ENCODE results near the gene KCNJ16. TPM values are rescaled to one million over a fixed set of nuclear protein-coding genes. Genes with fewer than 3 reads are reported as not detected.

KCNJ16 gene
- total RNA-seq, 1 donor from 2014 or later, result not detected

- Histone ChIP-seq H3K27me3 (ENCODE audit: control insufficient read depth, insufficient read depth, low read length) (no peaks in the 10 kb centered on the region), H3K4me3 (ENCODE audit: low read depth, low read length) (no peak overlapping the region), H3K36me3 (ENCODE audit: control insufficient read depth, insufficient read depth, low read length) (no peaks in the 10 kb centered on the region)
- TF ChIP-seq, protein P1, sequence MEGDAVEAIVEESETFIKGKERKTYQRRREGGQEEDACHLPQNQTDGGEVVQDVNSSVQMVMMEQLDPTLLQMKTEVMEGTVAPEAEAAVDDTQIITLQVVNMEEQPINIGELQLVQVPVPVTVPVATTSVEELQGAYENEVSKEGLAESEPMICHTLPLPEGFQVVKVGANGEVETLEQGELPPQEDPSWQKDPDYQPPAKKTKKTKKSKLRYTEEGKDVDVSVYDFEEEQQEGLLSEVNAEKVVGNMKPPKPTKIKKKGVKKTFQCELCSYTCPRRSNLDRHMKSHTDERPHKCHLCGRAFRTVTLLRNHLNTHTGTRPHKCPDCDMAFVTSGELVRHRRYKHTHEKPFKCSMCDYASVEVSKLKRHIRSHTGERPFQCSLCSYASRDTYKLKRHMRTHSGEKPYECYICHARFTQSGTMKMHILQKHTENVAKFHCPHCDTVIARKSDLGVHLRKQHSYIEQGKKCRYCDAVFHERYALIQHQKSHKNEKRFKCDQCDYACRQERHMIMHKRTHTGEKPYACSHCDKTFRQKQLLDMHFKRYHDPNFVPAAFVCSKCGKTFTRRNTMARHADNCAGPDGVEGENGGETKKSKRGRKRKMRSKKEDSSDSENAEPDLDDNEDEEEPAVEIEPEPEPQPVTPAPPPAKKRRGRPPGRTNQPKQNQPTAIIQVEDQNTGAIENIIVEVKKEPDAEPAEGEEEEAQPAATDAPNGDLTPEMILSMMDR (IDR thresholded peaks at IDR 0.05; ENCODE audit: insufficient read depth, low read length, severe bottlenecking), result no peak
- FAIRE-seq, result no peak
- DNase-seq (ENCODE audit: low read depth), result no peak
Measured at GRCh38 chr17:70071620-70072019, 3.4 kb upstream of the KCNJ16 start.

DNA sequence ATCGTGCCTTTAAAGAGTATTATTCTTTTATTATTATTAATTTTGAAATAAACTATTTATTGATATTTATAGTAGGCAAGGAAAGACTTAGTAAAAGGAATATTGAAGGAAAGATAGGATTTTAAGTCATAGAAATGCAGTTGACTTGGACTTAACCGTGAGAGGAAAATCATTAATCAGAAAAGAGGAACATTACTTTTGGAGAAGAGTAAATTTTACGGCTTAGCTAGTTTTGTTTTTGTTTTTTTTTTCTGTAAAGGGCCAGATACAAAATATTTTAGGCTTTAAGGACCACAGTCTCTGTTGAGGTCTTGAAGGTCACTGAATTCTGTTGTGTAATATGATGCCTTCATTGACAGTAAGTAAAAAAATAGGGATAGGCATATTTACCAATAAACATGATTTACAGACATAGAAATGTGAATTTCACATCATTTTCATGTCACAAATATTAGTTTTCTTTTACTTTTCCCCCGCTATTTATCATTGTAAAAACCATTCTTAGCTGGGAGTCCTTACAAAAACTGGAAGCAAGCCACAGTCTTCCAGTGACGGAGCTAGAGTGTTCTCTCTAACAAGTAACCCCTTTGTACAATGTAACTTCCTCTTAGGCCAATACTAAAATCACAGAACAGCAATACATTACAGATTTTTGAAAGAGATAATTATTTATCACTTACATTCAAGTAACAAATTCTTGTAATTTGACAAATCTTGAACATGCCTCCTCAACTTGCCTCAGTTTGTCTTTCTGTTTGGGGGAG, 2.3 kb upstream of the KCNJ16 start:
- Histone ChIP-seq H3K4me3 (ENCODE audit: low read depth, low read length) (no peak overlapping the region), H3K27me3 (ENCODE audit: control insufficient read depth, insufficient read depth, low read length) (no peaks in the 10 kb centered on the region), H3K36me3 (ENCODE audit: control insufficient read depth, insufficient read depth, low read length) (no peaks in the 10 kb centered on the region)
- DNase-seq (ENCODE audit: low read depth) (peak; percentile 4), FAIRE-seq (no peak)
- TF ChIP-seq, protein P1 (IDR thresholded peaks at IDR 0.05; ENCODE audit: insufficient read depth, low read length, severe bottlenecking), result no peak

DNA sequence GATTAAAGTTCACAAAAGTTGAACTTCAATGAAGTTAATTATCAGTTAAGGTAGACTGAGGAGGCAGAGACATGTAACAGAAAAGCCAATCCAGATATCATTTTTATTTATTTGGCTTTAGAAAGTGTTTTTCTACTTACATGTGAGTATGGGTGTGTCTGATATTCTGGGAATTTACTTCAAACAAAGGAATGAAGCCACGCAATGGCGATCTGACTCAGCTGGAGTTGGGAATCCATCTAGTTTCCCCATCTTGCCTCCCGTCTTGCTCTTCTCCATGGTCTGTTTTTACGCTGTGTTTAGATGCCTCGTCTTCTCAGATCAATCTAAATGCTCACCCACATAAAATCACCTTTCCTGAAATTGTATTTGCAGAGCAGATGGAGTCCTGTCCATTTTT, 1.7 kb upstream of the KCNJ16 start:
- TF ChIP-seq, protein P1 (IDR thresholded peaks at IDR 0.05; ENCODE audit: insufficient read depth, low read length, severe bottlenecking), result no peak
- Histone ChIP-seq H3K4me3 (ENCODE audit: low read depth, low read length) (no peak overlapping the region), H3K27me3 (ENCODE audit: control insufficient read depth, insufficient read depth, low read length) (no peaks in the 10 kb centered on the region), H3K36me3 (ENCODE audit: control insufficient read depth, insufficient read depth, low read length) (no peaks in the 10 kb centered on the region)
- DNase-seq (ENCODE audit: low read depth) (peak; percentile 59), FAIRE-seq (no peak)

DNA sequence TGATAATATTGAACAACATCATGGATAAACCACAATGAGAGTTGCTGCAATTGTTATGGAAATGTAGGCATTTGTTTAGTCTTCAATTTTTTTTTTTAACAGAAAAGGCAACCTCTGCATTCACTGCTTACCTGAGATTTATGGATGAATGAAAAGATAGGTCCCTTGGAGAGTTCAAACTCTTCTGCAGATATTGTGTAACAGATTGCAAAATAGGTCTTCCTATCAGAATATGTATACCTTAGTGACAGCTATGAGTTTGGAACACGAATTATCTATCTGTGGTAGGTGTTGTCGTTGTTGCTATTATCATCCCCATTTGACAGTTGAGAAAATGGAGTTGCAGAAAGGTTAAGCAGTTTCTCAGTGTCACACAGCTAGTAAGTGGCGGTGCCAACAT, 1.2 kb upstream of the KCNJ16 start:
- no peaks in the 10 kb centered on the region for H3K36me3 ChIP-seq (ENCODE audit: control insufficient read depth, insufficient read depth, low read length)
- no peak for DNase-seq (ENCODE audit: low read depth)
- FAIRE-seq, result no peak

DNA sequence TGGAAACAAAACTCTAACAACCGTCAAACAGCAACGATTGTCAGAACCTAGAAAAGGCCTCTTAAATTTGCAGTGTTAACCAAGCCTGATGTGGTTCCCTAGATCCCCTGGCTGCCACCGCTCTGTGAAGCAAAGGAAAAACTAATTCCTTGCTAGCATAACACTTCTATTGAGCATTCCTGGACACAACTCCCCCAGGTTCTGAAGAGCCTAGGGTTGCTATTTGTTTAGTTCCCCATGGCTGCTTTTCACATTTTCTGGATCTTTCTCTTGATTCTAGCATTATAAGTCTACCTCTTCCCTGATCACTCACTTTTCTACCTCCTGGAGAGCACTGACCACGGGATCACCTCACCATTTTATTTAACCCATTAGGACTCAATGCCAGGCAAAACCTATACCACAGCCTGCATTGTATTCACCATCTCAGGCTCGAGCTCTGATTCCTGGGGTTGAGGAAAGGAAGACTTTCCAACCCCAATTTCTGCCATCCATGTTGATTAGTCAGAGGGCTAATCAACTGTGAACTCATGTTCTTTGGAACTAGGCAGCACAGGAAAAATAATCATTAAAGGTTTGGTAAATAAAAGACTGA, 692 bp upstream of the KCNJ16 start:
- Histone ChIP-seq H3K27me3 (ENCODE audit: control insufficient read depth, insufficient read depth, low read length) (no peaks in the 10 kb centered on the region), H3K36me3 (ENCODE audit: control insufficient read depth, insufficient read depth, low read length) (no peaks in the 10 kb centered on the region), H3K4me3 (ENCODE audit: low read depth, low read length) (no peak overlapping the region)
- DNase-seq (ENCODE audit: low read depth) (no peak), FAIRE-seq (no peak)
- TF ChIP-seq, protein P1 (IDR thresholded peaks at IDR 0.05; ENCODE audit: insufficient read depth, low read length, severe bottlenecking), result no peak

More for the DNA sequence above, 1.2 kb upstream of the KCNJ16 start:
- Histone ChIP-seq H3K27me3 (ENCODE audit: control insufficient read depth, insufficient read depth, low read length) (no peaks in the 10 kb centered on the region), H3K4me3 (ENCODE audit: low read depth, low read length) (no peak overlapping the region)
- TF ChIP-seq, protein P1 (IDR thresholded peaks at IDR 0.05; ENCODE audit: insufficient read depth, low read length, severe bottlenecking), result no peak
